H9 (cell line): ENCODE results near the gene HPS3. TPM values are rescaled to one million over a fixed set of nuclear protein-coding genes. Genes with fewer than 3 reads are reported as not detected.

ENCODE experiments used
- DNase-seq: peaks from one replicate; pipeline ENCODE4 v3.0.0-alpha.2; 2017
- H2AFZ ChIP-seq: one replicate; pipeline ENCODE4 v1.6.1; 2013; ENCODE audit warnings: mild to moderate bottlenecking, low read length, control low read depth, moderate library complexity
- H2AK5ac ChIP-seq: 2 replicates; pipeline ENCODE4 v1.6.1; 2013; ENCODE audit warnings: low read length, control low read depth, mixed read lengths; ENCODE audit not compliant: insufficient read length
- H2BK120ac ChIP-seq: one replicate; pipeline ENCODE4 v1.6.1; 2013; ENCODE audit warnings: low read depth, mild to moderate bottlenecking, low read length, control low read depth, inconsistent platforms; ENCODE audit not compliant: poor library complexity, severe bottlenecking
- H2BK12ac ChIP-seq: 2 replicates; pipeline ENCODE4 v1.6.1; 2013; ENCODE audit warnings: low read length, control low read depth, mixed read lengths, low read depth; ENCODE audit not compliant: insufficient read length
- H2BK15ac ChIP-seq: 2 replicates; pipeline ENCODE4 v1.6.1; 2013; ENCODE audit warnings: low read depth, low read length, control low read depth
- H2BK20ac ChIP-seq: one replicate; pipeline ENCODE4 v1.6.1; 2013; ENCODE audit warnings: low read depth, mild to moderate bottlenecking, low read length, control low read depth, inconsistent platforms; ENCODE audit not compliant: poor library complexity, severe bottlenecking
- H2BK5ac ChIP-seq: 2 replicates; pipeline ENCODE4 v1.6.1; 2013; ENCODE audit warnings: low read length, control low read depth, mixed read lengths; ENCODE audit not compliant: insufficient read length
- H3K14ac ChIP-seq: 2 replicates; pipeline ENCODE4 v1.6.1; 2013; ENCODE audit warnings: low read length, control low read depth; ENCODE audit not compliant: insufficient read depth
- H3K18ac ChIP-seq: 2 replicates; pipeline ENCODE4 v1.6.1; 2013; ENCODE audit warnings: low read depth, mild to moderate bottlenecking, mixed read lengths, low read length, control low read depth; ENCODE audit not compliant: insufficient read length
- H3K23ac ChIP-seq: 2 replicates; pipeline ENCODE4 v1.6.1; 2013; ENCODE audit warnings: low read length, control low read depth, mixed read lengths, low read depth; ENCODE audit not compliant: insufficient read length
- H3K23me2 ChIP-seq: 2 replicates; pipeline ENCODE4 v1.6.1; 2013; ENCODE audit warnings: low read depth, mild to moderate bottlenecking, mixed read lengths, low read length, control low read depth; ENCODE audit not compliant: insufficient read length, poor library complexity, severe bottlenecking
- H3K27ac ChIP-seq: 2 replicates; pipeline ENCODE4 v1.5.1; 2013; ENCODE audit warnings: low read length, control low read depth, mixed read lengths, low read depth; ENCODE audit not compliant: insufficient read length
- H3K27me3 ChIP-seq: 2 replicates; pipeline ENCODE4 v1.6.1; 2013; ENCODE audit warnings: low read length, control low read depth, inconsistent platforms; ENCODE audit not compliant: insufficient read depth
- H3K4ac ChIP-seq: 2 replicates; pipeline ENCODE4 v1.6.1; 2013; ENCODE audit warnings: low read depth, mild to moderate bottlenecking, control low read depth, inconsistent platforms, low read length, moderate library complexity
- H3K4me1 ChIP-seq: 2 replicates; pipeline ENCODE4 v1.6.1; 2013; ENCODE audit warnings: low read length, control low read depth, inconsistent platforms; ENCODE audit not compliant: insufficient read depth
- H3K4me2 ChIP-seq: 2 replicates; pipeline ENCODE4 v1.6.1; 2013; ENCODE audit warnings: low read length, control low read depth, mixed read lengths; ENCODE audit not compliant: insufficient read length, insufficient read depth
- H3K56ac ChIP-seq: 2 replicates; pipeline ENCODE4 v1.6.1; 2013; ENCODE audit warnings: low read depth, mild to moderate bottlenecking, mixed read lengths, low read length, control low read depth; ENCODE audit not compliant: insufficient read length
- H3K79me1 ChIP-seq: 2 replicates; pipeline ENCODE4 v1.6.1; 2013; ENCODE audit warnings: low read depth, mild to moderate bottlenecking, moderate library complexity, low read length, control low read depth, inconsistent platforms; ENCODE audit not compliant: insufficient read depth, poor library complexity, severe bottlenecking
- H3K79me2 ChIP-seq: 2 replicates; pipeline ENCODE4 v1.6.1; 2013; ENCODE audit warnings: low read length, control low read depth, inconsistent platforms; ENCODE audit not compliant: insufficient read depth
- H3K9ac ChIP-seq: 2 replicates; pipeline ENCODE4 v1.6.1; 2013; ENCODE audit warnings: low read length, control low read depth, mixed read lengths; ENCODE audit not compliant: insufficient read length; ENCODE audit errors: extremely low read depth
- H3K9me3 ChIP-seq: one replicate; pipeline ENCODE4 v1.6.1; 2013; ENCODE audit warnings: low read depth, low read length, inconsistent platforms; ENCODE audit not compliant: control insufficient read depth
- H3T11ph ChIP-seq: one replicate; pipeline ENCODE4 v1.6.1; 2013; ENCODE audit warnings: mild to moderate bottlenecking, low read length, control low read depth, inconsistent platforms
- H4K20me1 ChIP-seq: one replicate; pipeline ENCODE4 v1.6.1; 2013; ENCODE audit not compliant: control insufficient read depth, insufficient read length, insufficient read depth
- H4K5ac ChIP-seq: 2 replicates; pipeline ENCODE4 v1.6.1; 2013; ENCODE audit warnings: low read depth, mild to moderate bottlenecking, mixed read lengths, low read length, control low read depth; ENCODE audit not compliant: insufficient read length
- H4K8ac ChIP-seq: replicated peaks from 2 replicates; pipeline ENCODE4 v1.6.1; 2013; ENCODE audit warnings: low read length, control low read depth, mixed read lengths, low read depth; ENCODE audit not compliant: insufficient read length
- H4K91ac ChIP-seq: 2 replicates; pipeline ENCODE4 v1.6.1; 2013; ENCODE audit warnings: low read depth, mild to moderate bottlenecking, moderate library complexity, mixed read lengths, low read length, control low read depth; ENCODE audit not compliant: insufficient read length
- H3K27ac Mint-ChIP-seq, 3 experiments: 2 replicates in 2 of 3; 3 replicates in 1 of 3; pipeline ENCODE4 v1.8.0; 2020 to 2021; ENCODE audit warnings: mixed read lengths in 3 of 3, mild to moderate bottlenecking in 1 of 3, moderate library complexity in 1 of 3
- H3K27me3 Mint-ChIP-seq: 2 replicates; pipeline ENCODE4 v1.8.0; 2021; ENCODE audit warnings: low read depth, mild to moderate bottlenecking, moderate library complexity, mixed read lengths
- H3K36me3 Mint-ChIP-seq, 3 experiments: 2 replicates in 2 of 3; 3 replicates in 1 of 3; pipeline ENCODE4 v1.8.0; 2020 to 2021; ENCODE audit warnings: low read depth in 3 of 3, mixed read lengths in 3 of 3; ENCODE audit not compliant: insufficient read depth in 1 of 3
- H3K4me1 Mint-ChIP-seq, 2 experiments: 2 replicates each; pipeline ENCODE4 v1.8.0; 2020; ENCODE audit warnings: mixed read lengths in 2 of 2
- H3K4me3 Mint-ChIP-seq, 2 experiments: 2 replicates in 1 of 2; 3 replicates in 1 of 2; pipeline ENCODE4 v1.8.0; 2020 to 2021; ENCODE audit warnings: mild to moderate bottlenecking in 2 of 2, mixed read lengths in 2 of 2, moderate library complexity in 1 of 2
- H3K9me3 Mint-ChIP-seq, 2 experiments: 2 replicates in 1 of 2; 3 replicates in 1 of 2; pipeline ENCODE4 v1.8.0; 2020; ENCODE audit warnings: mild to moderate bottlenecking in 2 of 2, mixed read lengths in 2 of 2, moderate library complexity in 1 of 2
- WGBS: extraction: QIAGEN DNeasy Blood & Tissue Kit; methylation state at CpG from one replicate; pipeline ENCODE4 v1.1.7; 2013; ENCODE audit warnings: missing lambda C conversion rate, low lambda C conversion rate, mixed read lengths; ENCODE audit not compliant: insufficient read length; ENCODE audit errors: extremely low coverage; 5-methylcytosine and 5-hydroxymethylcytosine counted together
- total RNA-seq: library from RNA; stranded (reverse); gene quantifications from 2 replicates; pipeline ENCODE4 v1.2.1, GENCODE V29; 2021
- TF ChIP-seq, protein P1 (sequence below): fragments of 200-600 bp; sonication (generic); conservative IDR thresholded peaks from 3 replicates; pipeline ENCODE4 v1.8.0; 2021; ENCODE audit warnings: antibody characterized with exemption, mild to moderate bottlenecking

HPS3 gene
- total RNA-seq, 1 experiment from 2014 or later, result 46.5 TPM

DNA sequence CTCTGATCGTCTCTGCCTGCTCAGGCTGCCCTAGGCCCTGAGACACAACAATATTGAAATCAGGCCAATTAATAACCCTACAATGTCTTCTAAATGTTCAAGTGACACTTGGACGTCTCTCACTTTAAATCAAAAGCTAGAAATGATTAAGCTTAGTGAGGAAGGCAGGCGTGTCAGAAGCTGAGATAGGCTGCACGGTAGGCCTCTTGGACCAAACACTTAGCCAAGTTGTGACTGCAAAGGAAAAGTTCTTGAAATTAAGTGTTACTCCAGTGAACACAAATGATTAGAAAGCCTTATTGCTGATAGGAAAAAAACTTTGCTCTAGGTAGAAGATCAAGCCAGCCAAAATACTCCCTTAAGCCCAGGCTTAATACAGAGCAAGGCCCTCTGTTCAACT is 2.2 kb downstream of the HPS3 start:
- Mint-ChIP-seq H3K9me3 (peaks cover 0 to 6% of the 10 kb centered on the region in 2 experiments; a peak in 2 of 5 replicates), H3K27ac (peak overlapping the region in 1 of 3 experiments; percentile 62; a peak in 1 of 7 replicates), H3K36me3 (peaks cover 1 to 32% (median 17%) of the 10 kb centered on the region in 3 experiments; a peak in 5 of 7 replicates), H3K4me1 (peaks cover 48 to 49% of the 10 kb centered on the region in 2 experiments), H3K4me3 (peak overlapping the region; percentile 88), H3K27me3 (peaks cover 6% of the 10 kb centered on the region; the same call in 1 of the 2 replicates)
- Histone ChIP-seq H3K4ac (no peak overlapping the region), H3K79me2 (peaks cover 2% of the 10 kb centered on the region; the same call in 1 of the 2 replicates), H2AK5ac (no peak overlapping the region), H2BK5ac (no peak overlapping the region), H2AFZ (no peak overlapping the region), H4K5ac (no peak overlapping the region), H3K79me1 (peaks cover 4% of the 10 kb centered on the region), H4K8ac (no peak overlapping the region), H4K91ac (no peak overlapping the region), H2BK15ac (no peak overlapping the region), H2BK20ac (no peak overlapping the region), H3K9me3 (no peaks in the 10 kb centered on the region), H3K18ac (no peak overlapping the region), H3K23ac (no peak overlapping the region), H3K14ac (no peak overlapping the region), H3K27me3 (no peaks in the 10 kb centered on the region), H3K4me1 (peaks cover 3% of the 10 kb centered on the region; the same call in 1 of the 2 replicates), H3K27ac (no peak overlapping the region), H3K56ac (no peak overlapping the region), H3K4me2 (peak overlapping the region; percentile 50), H2BK120ac (no peak overlapping the region), H3T11ph (no peak overlapping the region), H3K23me2 (no peaks in the 10 kb centered on the region), H3K9ac (peak overlapping the region; percentile 1), H4K20me1 (no peaks in the 10 kb centered on the region), H2BK12ac (no peak overlapping the region)
- DNase-seq, result no peak
- TF ChIP-seq, protein P1, sequence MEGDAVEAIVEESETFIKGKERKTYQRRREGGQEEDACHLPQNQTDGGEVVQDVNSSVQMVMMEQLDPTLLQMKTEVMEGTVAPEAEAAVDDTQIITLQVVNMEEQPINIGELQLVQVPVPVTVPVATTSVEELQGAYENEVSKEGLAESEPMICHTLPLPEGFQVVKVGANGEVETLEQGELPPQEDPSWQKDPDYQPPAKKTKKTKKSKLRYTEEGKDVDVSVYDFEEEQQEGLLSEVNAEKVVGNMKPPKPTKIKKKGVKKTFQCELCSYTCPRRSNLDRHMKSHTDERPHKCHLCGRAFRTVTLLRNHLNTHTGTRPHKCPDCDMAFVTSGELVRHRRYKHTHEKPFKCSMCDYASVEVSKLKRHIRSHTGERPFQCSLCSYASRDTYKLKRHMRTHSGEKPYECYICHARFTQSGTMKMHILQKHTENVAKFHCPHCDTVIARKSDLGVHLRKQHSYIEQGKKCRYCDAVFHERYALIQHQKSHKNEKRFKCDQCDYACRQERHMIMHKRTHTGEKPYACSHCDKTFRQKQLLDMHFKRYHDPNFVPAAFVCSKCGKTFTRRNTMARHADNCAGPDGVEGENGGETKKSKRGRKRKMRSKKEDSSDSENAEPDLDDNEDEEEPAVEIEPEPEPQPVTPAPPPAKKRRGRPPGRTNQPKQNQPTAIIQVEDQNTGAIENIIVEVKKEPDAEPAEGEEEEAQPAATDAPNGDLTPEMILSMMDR, result no peak
- no CpG with 5 or more reads among the region's 4 CpGs for WGBS
